ENCODE results near the gene BEST4.
A peak's percentile ranks its signal among the peaks of the same experiment; 100 is the strongest.
"Not testable (repeated sequence)": the region's sequence is repeated elsewhere in the genome, so short reads cannot be mapped to it uniquely, and the experiment has no call there.

The BEST4 gene

GRCh38 chr1:44817771-44818495, 30.0 kb upstream of the BEST4 start:
- no peak for DNase-seq (ENCODE audit: low read depth)
- TF ChIP-seq CTCF (IDR thresholded peaks at IDR 0.05; ENCODE audit: control insufficient read depth, extremely low read depth, insufficient read depth) = no peak
- H3K4me3 ChIP-seq (ENCODE audit: low read depth, low read length) = no peak overlapping the region

GRCh38 chr1:44817307-44817706, 29.3 kb upstream of the BEST4 start:
- no peak for DNase-seq (ENCODE audit: low read depth)
- H3K4me3 ChIP-seq (ENCODE audit: low read depth, low read length) = no peak overlapping the region
- TF ChIP-seq CTCF (IDR thresholded peaks at IDR 0.05; ENCODE audit: control insufficient read depth, extremely low read depth, insufficient read depth) = no peak

- not testable (repeated sequence) for DNase-seq (ENCODE audit: low read depth); H3K4me3 ChIP-seq (ENCODE audit: low read depth, low read length)
Measured at GRCh38 chr1:44815926-44816325, 28.0 kb upstream of the BEST4 start.

GRCh38 chr1:44812822-44813543, 25.0 kb upstream of the BEST4 start:
- DNase-seq (ENCODE audit: low read depth) = no peak
- H3K4me3 ChIP-seq (ENCODE audit: low read depth, low read length) = peak overlapping the region; percentile 64
- no peak for TF ChIP-seq CTCF (IDR thresholded peaks at IDR 0.05; ENCODE audit: control insufficient read depth, extremely low read depth, insufficient read depth)

- no peak for DNase-seq (ENCODE audit: low read depth)
- H3K4me3 ChIP-seq (ENCODE audit: low read depth, low read length) = no peak overlapping the region
- TF ChIP-seq CTCF (IDR thresholded peaks at IDR 0.05; ENCODE audit: control insufficient read depth, extremely low read depth, insufficient read depth) = no peak
Measured at GRCh38 chr1:44811234-44811633, 23.3 kb upstream of the BEST4 start.

- not testable (repeated sequence) for DNase-seq (ENCODE audit: low read depth); H3K4me3 ChIP-seq (ENCODE audit: low read depth, low read length)
Measured at GRCh38 chr1:44810762-44811105, 22.8 kb upstream of the BEST4 start.

- DNase-seq (ENCODE audit: low read depth) = peak; percentile 61
- H3K4me3 ChIP-seq (ENCODE audit: low read depth, low read length) = no peak overlapping the region
- no peak for TF ChIP-seq CTCF (IDR thresholded peaks at IDR 0.05; ENCODE audit: control insufficient read depth, extremely low read depth, insufficient read depth)
Measured at GRCh38 chr1:44810101-44810761, 22.3 kb upstream of the BEST4 start.

All from LNCaP clone FGC (cell line).